Measurements from ENCODE around the gene SOAT2.

DNA sequence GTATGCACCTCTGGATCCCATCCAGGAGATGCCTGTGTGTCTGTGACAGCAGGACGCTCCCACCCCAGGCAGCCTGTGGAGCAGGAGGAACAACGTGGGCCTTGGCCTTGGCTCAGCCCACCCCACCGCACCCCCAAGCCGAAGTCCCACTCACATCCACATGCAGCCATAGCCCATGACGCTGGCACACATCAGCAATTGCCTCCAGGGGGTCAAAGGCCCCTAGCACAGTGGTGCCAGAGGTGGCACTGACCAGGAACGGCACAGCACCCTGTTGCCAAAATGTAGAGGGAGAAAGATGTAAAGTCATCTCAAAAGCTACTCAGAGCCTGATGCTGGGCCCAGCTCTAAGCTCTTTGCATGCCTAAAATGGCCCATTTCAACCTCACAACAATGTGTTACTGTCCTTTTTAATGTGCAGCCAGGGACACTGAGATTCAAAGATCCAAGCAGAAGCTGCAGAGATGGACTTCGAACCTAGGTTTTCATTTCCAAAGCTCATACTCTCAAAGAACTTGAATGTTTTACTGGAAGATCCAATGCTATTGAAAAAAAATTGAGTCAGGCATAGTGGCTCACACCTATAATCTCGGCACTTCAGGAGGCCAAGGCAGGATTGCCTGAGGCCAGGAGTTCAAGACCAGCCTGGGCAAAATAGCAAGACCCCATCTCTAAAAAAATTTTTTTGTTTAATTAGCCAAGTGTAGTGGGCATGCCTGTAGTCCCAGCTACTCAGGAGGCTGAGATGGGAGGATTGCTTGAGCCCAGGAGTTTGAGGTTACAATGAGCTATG, 58.0 kb downstream of the SOAT2 start:
- TF ChIP-seq, protein P1, sequence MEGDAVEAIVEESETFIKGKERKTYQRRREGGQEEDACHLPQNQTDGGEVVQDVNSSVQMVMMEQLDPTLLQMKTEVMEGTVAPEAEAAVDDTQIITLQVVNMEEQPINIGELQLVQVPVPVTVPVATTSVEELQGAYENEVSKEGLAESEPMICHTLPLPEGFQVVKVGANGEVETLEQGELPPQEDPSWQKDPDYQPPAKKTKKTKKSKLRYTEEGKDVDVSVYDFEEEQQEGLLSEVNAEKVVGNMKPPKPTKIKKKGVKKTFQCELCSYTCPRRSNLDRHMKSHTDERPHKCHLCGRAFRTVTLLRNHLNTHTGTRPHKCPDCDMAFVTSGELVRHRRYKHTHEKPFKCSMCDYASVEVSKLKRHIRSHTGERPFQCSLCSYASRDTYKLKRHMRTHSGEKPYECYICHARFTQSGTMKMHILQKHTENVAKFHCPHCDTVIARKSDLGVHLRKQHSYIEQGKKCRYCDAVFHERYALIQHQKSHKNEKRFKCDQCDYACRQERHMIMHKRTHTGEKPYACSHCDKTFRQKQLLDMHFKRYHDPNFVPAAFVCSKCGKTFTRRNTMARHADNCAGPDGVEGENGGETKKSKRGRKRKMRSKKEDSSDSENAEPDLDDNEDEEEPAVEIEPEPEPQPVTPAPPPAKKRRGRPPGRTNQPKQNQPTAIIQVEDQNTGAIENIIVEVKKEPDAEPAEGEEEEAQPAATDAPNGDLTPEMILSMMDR (IDR thresholded peaks at IDR 0.05; ENCODE audit: extremely low read depth in 1 of 2, insufficient read depth in 1 of 2, low read depth in 1 of 2, low read length in 2 of 2) = no peak
- no peak for TF ChIP-seq POLR2A (IDR thresholded peaks at IDR 0.05; ENCODE audit: low read depth, low read length)
- TF ChIP-seq FOS (IDR thresholded peaks at IDR 0.05; ENCODE audit: borderline replicate concordance, insufficient read depth, low read length) = no peak
- TF ChIP-seq MYC (IDR thresholded peaks at IDR 0.05; ENCODE audit: low read depth, low read length) = no peak
- no peak for TF ChIP-seq EZH2 (IDR thresholded peaks at IDR 0.05; ENCODE audit: borderline replicate concordance, low read depth, low read length, severe bottlenecking)

Data from endothelial cell of umbilical vein (primary cell).